ENCODE measurements around the gene CDC42BPG.
"Not testable (repeated sequence)": the region's sequence is repeated elsewhere in the genome, so short reads cannot be mapped to it uniquely, and the experiment has no call there.

Gene CDC42BPG

GRCh38 chr11:64850979-64851567 is 6.6 kb upstream of the CDC42BPG start:
- DNase-seq (ENCODE audit: low spot score): peak; percentile 56

GRCh38 chr11:64849598-64850356 is 5.3 kb upstream of the CDC42BPG start:
- DNase-seq (ENCODE audit: low spot score): no peak

GRCh38 chr11:64848826-64849597 is 4.6 kb upstream of the CDC42BPG start:
- peak; percentile 55 for DNase-seq (ENCODE audit: low spot score)

- DNase-seq (ENCODE audit: low spot score): no peak
Measured at GRCh38 chr11:64848214-64848825, 3.9 kb upstream of the CDC42BPG start.

GRCh38 chr11:64846998-64847666 is 2.7 kb upstream of the CDC42BPG start:
- peak; percentile 90 for DNase-seq (ENCODE audit: low spot score)

GRCh38 chr11:64845776-64846129 is 1.3 kb upstream of the CDC42BPG start:
- not testable (repeated sequence) for DNase-seq (ENCODE audit: low spot score)

GRCh38 chr11:64845129-64845775 is 799 bp upstream of the CDC42BPG start:
- DNase-seq (ENCODE audit: low spot score): no peak

GRCh38 chr11:64843686-64844329 is 645 bp downstream of the CDC42BPG start:
- no peak for DNase-seq (ENCODE audit: low spot score)

GRCh38 chr11:64842851-64843685 is 1.4 kb downstream of the CDC42BPG start:
- no peak for DNase-seq (ENCODE audit: low spot score)

- DNase-seq (ENCODE audit: low spot score): no peak
Measured at GRCh38 chr11:64842366-64842759, 2.1 kb downstream of the CDC42BPG start.

- DNase-seq (ENCODE audit: low spot score): no peak
Measured at GRCh38 chr11:64841592-64842365, 2.7 kb downstream of the CDC42BPG start.

GRCh38 chr11:64839887-64840782 is 4.3 kb downstream of the CDC42BPG start:
- DNase-seq (ENCODE audit: low spot score): no peak

- no peak for DNase-seq (ENCODE audit: low spot score)
Measured at GRCh38 chr11:64839335-64839734, 5.1 kb downstream of the CDC42BPG start.

- DNase-seq (ENCODE audit: low spot score): no peak
Measured at GRCh38 chr11:64838600-64839334, 5.7 kb downstream of the CDC42BPG start.

- DNase-seq (ENCODE audit: low spot score): no peak
Measured at GRCh38 chr11:64837887-64838351, 6.5 kb downstream of the CDC42BPG start.

- no peak for DNase-seq (ENCODE audit: low spot score)
Measured at GRCh38 chr11:64836448-64837072, 7.9 kb downstream of the CDC42BPG start.

All from CD4-positive, alpha-beta T cell treated with Interleukin-6 at 100 ng/mL for 8 hours (primary cell).